Sigmoid colon (tissue), 7 donors: Measurements from ENCODE around the gene RIC1. TPM values are rescaled to one million over a fixed set of nuclear protein-coding genes. Genes with fewer than 3 reads are reported as not detected.
"Not testable (repeated sequence)": the region's sequence is repeated elsewhere in the genome, so short reads cannot be mapped to it uniquely, and the experiment has no call there.

ENCODE experiments used
- DNase-seq: peaks from one replicate; pipeline ENCODE4 v3.0.0-alpha.2; 2019
- H3K27ac ChIP-seq, 4 donors: fragments of 200-600 bp; sonication (generic); one replicate each; pipeline ENCODE4 v1.5.1; 2016 to 2019; ENCODE audit warnings: mild to moderate bottlenecking in 1 of 4
- H3K27me3 ChIP-seq, 3 donors: fragments of 200-600 bp; sonication (generic); one replicate each; pipeline ENCODE4 v1.5.1; 2019; ENCODE audit warnings: mild to moderate bottlenecking in 1 of 3
- H3K36me3 ChIP-seq, 4 donors: fragments of 200-600 bp; sonication (generic); one replicate each; pipeline ENCODE4 v1.5.1; 2016 to 2019
- H3K4me1 ChIP-seq, 4 donors: fragments of 200-600 bp; sonication (generic); one replicate each; pipeline ENCODE4 v1.5.1; 2017 to 2019
- H3K4me3 ChIP-seq, 4 donors: fragments of 200-600 bp; sonication (generic); one replicate each; pipeline ENCODE4 v1.5.1; 2017 to 2019; ENCODE audit warnings: mild to moderate bottlenecking in 2 of 4, moderate library complexity in 1 of 4
- H3K9me3 ChIP-seq, 4 donors: fragments of 200-600 bp in 3 of 4; sonication (generic) in 3 of 4; one replicate each; pipeline versions ENCODE4 v1.5.1 to v1.6.1; 2013 to 2019
- CTCF ChIP-seq, 4 experiments: fragments of 450-650 bp in 3 of 4; fragments of 200-600 bp in 1 of 4; IDR thresholded peaks; one replicate each; pipeline ENCODE4 v1.5.1; 2016 to 2019; ENCODE audit warnings: antibody characterized with exemption in 4 of 4, mild to moderate bottlenecking in 3 of 4, moderate library complexity in 2 of 4
- EP300 ChIP-seq, 4 donors: sonication (generic); formaldehyde crosslinking; IDR thresholded peaks; one replicate each; pipeline ENCODE4 v1.6.1; 2017; ENCODE audit warnings: antibody characterized with exemption in 4 of 4
- POLR2A ChIP-seq, 2 donors: fragments of 450-650 bp; IDR thresholded peaks; one replicate each; pipeline ENCODE4 v1.6.1; 2016; ENCODE audit warnings: antibody characterized with exemption in 2 of 2, mild to moderate bottlenecking in 2 of 2, moderate library complexity in 2 of 2
- POLR2AphosphoS5 ChIP-seq, 4 donors: sonication (generic); formaldehyde crosslinking; IDR thresholded peaks; one replicate each; pipeline ENCODE4 v1.6.1; 2017; ENCODE audit warnings: antibody characterized with exemption in 4 of 4
- WGBS, 2 donors: extraction: QIAGEN DNeasy Blood & Tissue Kit; methylation state at CpG; one replicate each; pipeline ENCODE4 v1.1.7; 2013; 5-methylcytosine and 5-hydroxymethylcytosine counted together
- intact Hi-C: fragments of 100-400 bp; cut with DNase I; formaldehyde crosslinking; loops from one replicate; pipeline ENCODE4 v1.15.1; 2023
- polyA plus RNA-seq, 3 donors: library from polyadenylated mRNA; stranded (reverse); fragments of 200-250 nt; gene quantifications; one replicate each; pipeline ENCODE4 v1.2.3, GENCODE V29; 2013
- total RNA-seq, 4 donors: library from RNA; depleted of rRNA; stranded (reverse); fragments of >200 nt; gene quantifications; one replicate each; pipeline ENCODE4 v1.1.0, GENCODE V29; 2016
- donor health status: healthy with polysubstance abuse.
- donor health status: Bipolar disorder and iron deficiency.
- donor health status: healthy.

RIC1 gene
- total and polyA plus RNA-seq, 7 donors = 3.0 to 44.3 (median 29.1) TPM

GRCh38 chr9:5715548-5716127, 86.7 kb downstream of the RIC1 start:
- Histone ChIP-seq H3K27ac (no peak overlapping the region), H3K36me3 (peaks cover 0 to 32% (median 0%) of the 10 kb centered on the region in 4 donors), H3K4me1 (peaks cover 0 to 11% (median 2%) of the 10 kb centered on the region in 4 donors), H3K4me3 (no peak overlapping the region), H3K27me3 (no peaks in the 10 kb centered on the region), H3K9me3 (no peaks in the 10 kb centered on the region)
- DNase-seq = no peak
- 96% methylated on average over 5 of the region's 5 CpGs for WGBS, 2 donors
- intact Hi-C loops = loop anchor here (10.0 kb wide), 1 partner anchor 81 kb away; no protein-coding TSS in a partner anchor
- TF ChIP-seq POLR2A (IDR thresholded peaks at IDR 0.05) (no peak), POLR2AphosphoS5 (IDR thresholded peaks at IDR 0.05) (no peak), EP300 (IDR thresholded peaks at IDR 0.05) (no peak), CTCF (IDR thresholded peaks at IDR 0.05) (no peak)

- not testable (repeated sequence) for H3K4me3 ChIP-seq
- intact Hi-C loops = loop anchor here (10.0 kb wide), 1 partner anchor 83 kb away; no protein-coding TSS in a partner anchor
These were observed 88.5 kb downstream of the RIC1 start for GRCh38 chr9:5717434-5717833.

GRCh38 chr9:5718296-5719032, 89.6 kb downstream of the RIC1 start:
- TF ChIP-seq POLR2AphosphoS5 (IDR thresholded peaks at IDR 0.05) (no peak), POLR2A (IDR thresholded peaks at IDR 0.05) (no peak), EP300 (IDR thresholded peaks at IDR 0.05) (no peak), CTCF (IDR thresholded peaks at IDR 0.05) (no peak)
- no peaks in the 10 kb centered on the region for H3K27me3 ChIP-seq
- H3K36me3 ChIP-seq = peaks cover 0 to 53% (median 3%) of the 10 kb centered on the region in 4 donors
- DNase-seq = no peak
- H3K27ac ChIP-seq = no peak overlapping the region
- H3K4me1 ChIP-seq = peaks cover 0 to 11% (median 2%) of the 10 kb centered on the region in 4 donors
- no peaks in the 10 kb centered on the region for H3K9me3 ChIP-seq
- H3K4me3 ChIP-seq = no peak overlapping the region
- intact Hi-C loops = loop anchor here (10.0 kb wide), 1 partner anchor 84 kb away; no protein-coding TSS in a partner anchor

More at GRCh38 chr9:5717434-5717833, 88.5 kb downstream of the RIC1 start:
- H3K4me1 ChIP-seq = peaks cover 0 to 11% (median 2%) of the 10 kb centered on the region in 4 donors
- not testable (repeated sequence) for H3K27me3 ChIP-seq, DNase-seq, H3K9me3 ChIP-seq, H3K27ac ChIP-seq
- 82 to 94% methylated on average over 10 of the region's 10 CpGs for WGBS, 2 donors
- H3K36me3 ChIP-seq = peaks cover 0 to 47% (median 0%) of the 10 kb centered on the region in 4 donors

- TF ChIP-seq CTCF (IDR thresholded peaks at IDR 0.05) (no peak), EP300 (IDR thresholded peaks at IDR 0.05) (no peak), POLR2AphosphoS5 (IDR thresholded peaks at IDR 0.05) (no peak), POLR2A (IDR thresholded peaks at IDR 0.05) (no peak)
- H3K27ac ChIP-seq = no peak overlapping the region
- H3K36me3 ChIP-seq = peaks cover 0 to 47% (median 3%) of the 10 kb centered on the region in 4 donors
- WGBS, 2 donors = 45 to 74% methylated on average over 3 of the region's 3 CpGs
- no peaks in the 10 kb centered on the region for H3K9me3 ChIP-seq
- intact Hi-C loops = loop anchor here (10.0 kb wide), 1 partner anchor 85 kb away; no protein-coding TSS in a partner anchor
- H3K4me3 ChIP-seq = no peak overlapping the region
- H3K27me3 ChIP-seq = no peaks in the 10 kb centered on the region
- peaks cover 0 to 11% (median 2%) of the 10 kb centered on the region in 4 donors for H3K4me1 ChIP-seq
- DNase-seq = no peak
These were observed 90.4 kb downstream of the RIC1 start for GRCh38 chr9:5719100-5719926.
